SH-SY5Y (cell line): ENCODE data around the gene VIPR2.

Experiments
- GATA2 ChIP-seq: IDR thresholded peaks from 2 replicates; pipeline ENCODE4 v1.6.1; 2011; ENCODE audit warnings: mild to moderate bottlenecking, low read depth, low read length
- GATA3 ChIP-seq: IDR thresholded peaks from 2 replicates; pipeline ENCODE4 v1.6.1; 2011; ENCODE audit warnings: low read depth, mild to moderate bottlenecking, low read length, moderate library complexity

The VIPR2 gene

GRCh38 chr7:159130820-159131219 lies 13.8 kb downstream of the VIPR2 start:
- TF ChIP-seq GATA3 = no peak
- no peak for TF ChIP-seq GATA2

- TF ChIP-seq GATA3 (no peak), GATA2 (no peak)
These were observed 14.4 kb downstream of the VIPR2 start for GRCh38 chr7:159130199-159130775.

GRCh38 chr7:159128767-159129166 lies 15.9 kb downstream of the VIPR2 start:
- no peak for TF ChIP-seq GATA2
- TF ChIP-seq GATA3 = no peak

- no peak for TF ChIP-seq GATA2
- TF ChIP-seq GATA3 = no peak
These were observed 16.7 kb downstream of the VIPR2 start for GRCh38 chr7:159127691-159128642.

- TF ChIP-seq GATA2 (no peak), GATA3 (no peak)
These were observed 18.1 kb downstream of the VIPR2 start for GRCh38 chr7:159126311-159127260.

- TF ChIP-seq GATA3 (no peak), GATA2 (no peak)
These were observed 18.8 kb downstream of the VIPR2 start for GRCh38 chr7:159125955-159126270.

- TF ChIP-seq GATA3 = no peak
These were observed 19.3 kb downstream of the VIPR2 start for GRCh38 chr7:159125104-159125954.

GRCh38 chr7:159122276-159122675 lies 22.4 kb downstream of the VIPR2 start:
- TF ChIP-seq GATA2 = no peak
- no peak for TF ChIP-seq GATA3

GRCh38 chr7:159121476-159121875 lies 23.2 kb downstream of the VIPR2 start:
- no peak for TF ChIP-seq GATA3
- no peak for TF ChIP-seq GATA2

- TF ChIP-seq GATA2 (no peak), GATA3 (no peak)
These were observed 23.6 kb downstream of the VIPR2 start for GRCh38 chr7:159121068-159121467.

- no peak for TF ChIP-seq GATA2
- no peak for TF ChIP-seq GATA3
These were observed 24.1 kb downstream of the VIPR2 start for GRCh38 chr7:159120540-159120919.

GRCh38 chr7:159119851-159120539 lies 24.7 kb downstream of the VIPR2 start:
- no peak for TF ChIP-seq GATA3
- no peak for TF ChIP-seq GATA2

GRCh38 chr7:159119026-159119741 lies 25.5 kb downstream of the VIPR2 start:
- TF ChIP-seq GATA3 (no peak), GATA2 (no peak)
